ENCODE data around the gene SPIC.
"Not testable (repeated sequence)": the region's sequence is repeated elsewhere in the genome, so short reads cannot be mapped to it uniquely, and the experiment has no call there.

Gene SPIC

GRCh38 chr12:101474711-101475386, at the start of gene SPIC:
Gene SPIC, plus strand, starts transcription at chr12:101475336. Its CDS starts 1,569 bp downstream, at chr12:101476905.
- DNase-seq: no peak

- no peak for DNase-seq
Observed at GRCh38 chr12:101430456-101430855, 44.7 kb upstream of the SPIC start.

DNA sequence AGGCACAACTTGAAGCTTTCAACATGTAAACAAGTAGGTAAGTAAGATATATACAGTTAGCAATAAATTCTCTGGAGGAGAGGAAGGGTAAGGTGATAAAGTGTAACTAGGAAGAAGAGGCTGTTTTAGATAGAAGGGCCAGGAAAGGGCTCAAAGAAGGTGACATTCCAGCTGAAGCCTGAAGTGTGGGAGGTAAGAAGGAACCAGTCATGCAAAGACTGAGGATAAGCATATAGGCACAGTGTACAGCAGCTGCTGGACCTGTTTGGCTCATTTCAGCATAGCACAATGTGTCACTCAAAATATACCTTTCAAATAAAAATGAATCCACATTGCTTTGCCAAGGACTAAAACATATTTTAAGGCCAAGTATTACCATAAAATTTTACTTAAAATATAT, 39.0 kb upstream of the SPIC start:
- DNase-seq: no peak

GRCh38 chr12:101439236-101439635, 35.9 kb upstream of the SPIC start:
- DNase-seq: no peak

DNA sequence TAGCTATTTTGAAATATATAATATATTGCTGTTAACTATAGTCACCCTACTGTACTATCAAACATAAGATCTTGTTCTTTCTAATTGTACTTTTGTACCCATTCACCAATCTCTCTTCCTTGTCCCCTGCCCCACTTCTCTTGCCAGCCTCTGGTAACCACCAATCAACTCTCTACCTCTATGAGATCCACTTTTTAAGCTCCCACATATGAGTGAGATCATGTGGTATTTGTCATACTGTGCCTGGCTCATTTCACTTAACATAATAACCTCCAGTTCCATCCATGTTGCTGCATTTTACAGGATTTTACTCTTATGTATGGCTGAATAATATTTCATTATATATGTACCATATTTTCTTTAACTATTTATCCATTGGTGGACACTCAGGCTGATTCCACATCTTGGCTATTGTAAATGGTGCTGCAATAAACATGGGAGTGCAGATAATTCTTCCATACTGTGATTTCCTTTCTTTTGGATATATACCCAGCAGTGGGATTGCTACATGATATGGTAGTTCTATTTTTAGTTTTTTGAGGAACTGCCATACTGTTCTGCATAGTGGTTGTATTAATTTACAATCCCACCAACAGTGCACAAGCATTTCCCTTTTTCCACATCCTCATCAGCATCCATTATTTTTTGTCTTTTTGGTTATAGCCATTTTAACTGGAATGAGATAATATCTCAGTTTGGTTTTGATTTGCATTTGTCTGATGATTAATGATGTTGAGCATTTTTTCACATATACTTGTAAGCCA, 33.5 kb upstream of the SPIC start:
- no peak for DNase-seq

GRCh38 chr12:101455685-101456084, 19.5 kb upstream of the SPIC start:
- no peak for DNase-seq

DNA sequence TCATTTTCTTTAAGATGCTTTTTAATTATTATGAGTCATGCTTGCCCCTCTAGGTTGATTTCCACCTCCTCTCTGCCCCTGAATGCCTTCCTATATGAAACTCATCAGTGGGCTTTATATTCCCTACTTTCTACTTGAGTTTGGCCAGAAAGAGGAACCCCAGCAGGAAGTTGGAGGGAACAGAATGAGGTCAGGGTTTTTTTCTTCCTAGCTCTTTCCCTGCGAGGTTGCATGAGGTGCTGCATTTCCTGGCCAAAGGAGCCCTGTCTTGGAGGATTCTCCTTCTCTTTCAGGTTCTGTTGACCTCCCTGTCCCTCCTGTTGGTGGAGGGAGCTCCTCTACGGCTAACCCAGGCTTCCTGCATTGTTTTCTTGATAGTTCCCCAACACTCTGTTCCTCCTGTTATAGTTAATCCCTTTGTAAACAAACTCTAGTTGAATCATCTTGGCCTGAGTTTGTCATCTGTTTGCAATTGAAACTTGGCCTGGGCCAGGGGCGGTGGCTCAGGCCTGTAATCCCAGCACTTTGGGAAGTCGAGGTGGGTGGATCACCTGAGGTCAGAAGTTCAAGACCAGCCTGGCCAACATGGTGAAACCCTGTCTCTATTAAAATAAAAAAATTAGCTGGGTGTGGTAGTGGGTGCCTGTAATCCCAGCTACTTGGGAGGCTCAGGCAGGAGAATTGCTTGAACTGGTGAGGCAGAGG, 15.3 kb upstream of the SPIC start:
- no peak for DNase-seq

DNA sequence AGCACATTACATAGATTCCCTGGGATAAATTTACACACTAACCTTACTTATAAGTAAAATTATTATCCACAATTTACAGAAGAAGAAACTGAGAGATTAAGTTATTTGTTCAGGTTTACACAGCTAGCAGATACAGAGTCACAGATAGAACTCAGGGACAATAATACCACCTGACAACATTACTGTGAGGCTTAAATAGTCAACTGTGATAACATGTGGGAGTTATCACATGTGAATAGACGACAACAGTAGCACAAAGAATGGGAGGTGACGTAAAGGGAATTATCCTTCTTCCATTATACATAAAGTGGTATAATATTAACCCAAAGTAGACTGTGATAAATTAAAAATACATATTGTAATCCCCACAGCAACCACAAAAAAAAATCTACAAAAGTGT, 6.2 kb upstream of the SPIC start:
- no peak for DNase-seq

GRCh38 chr12:101470939-101471338, 4.2 kb upstream of the SPIC start:
- DNase-seq: no peak

DNA sequence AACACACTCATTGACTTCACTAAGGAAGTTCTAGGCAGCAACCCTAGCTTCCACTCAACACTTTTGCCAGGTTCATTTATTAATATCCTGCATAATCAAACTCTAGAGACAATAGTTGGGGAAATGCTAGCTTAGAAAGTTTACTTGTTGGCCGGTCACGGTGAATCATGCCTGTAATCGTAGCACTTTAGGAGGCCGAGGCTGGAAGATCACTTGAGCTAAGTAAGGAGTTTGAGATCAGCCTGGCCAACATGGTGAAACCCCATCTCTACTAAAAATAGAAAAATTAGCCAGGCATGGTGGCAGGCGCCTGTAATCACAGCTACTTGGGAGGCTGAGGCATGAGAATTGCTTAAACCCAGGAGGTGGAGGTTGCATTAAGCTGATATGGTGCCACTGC, 3.3 kb upstream of the SPIC start:
- not testable (repeated sequence) for DNase-seq

- no peak for DNase-seq
Observed at GRCh38 chr12:101474248-101474647, 888 bp upstream of the SPIC start.

DNA sequence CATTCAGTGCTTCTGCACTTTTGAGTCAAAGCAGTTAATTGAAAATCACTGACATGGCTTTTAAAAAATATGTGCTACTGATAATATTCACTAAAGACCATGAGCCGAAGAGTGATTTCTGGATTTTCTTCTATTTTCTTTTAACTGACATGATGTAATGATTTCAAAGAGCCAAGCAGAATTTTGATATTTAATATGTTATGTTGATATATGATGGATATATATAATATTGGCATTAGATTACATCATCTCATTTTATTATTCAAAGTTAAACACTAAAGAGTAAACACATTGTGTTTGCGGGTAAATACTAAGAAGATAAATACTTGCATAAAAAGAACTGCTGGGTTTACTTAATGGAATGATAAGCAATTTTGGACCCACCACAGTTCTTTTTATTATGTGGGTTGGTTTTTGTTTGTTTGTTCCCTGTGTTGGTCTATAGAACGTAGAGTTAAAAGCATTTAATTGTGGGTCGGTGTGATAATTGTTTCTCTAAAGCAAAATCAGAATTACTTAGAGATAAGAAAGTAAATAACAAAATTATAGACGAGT, 692 bp downstream of the SPIC start:
- no peak for DNase-seq

GRCh38 chr12:101480849-101481248, 5.7 kb downstream of the SPIC start:
- no peak for DNase-seq

DNA sequence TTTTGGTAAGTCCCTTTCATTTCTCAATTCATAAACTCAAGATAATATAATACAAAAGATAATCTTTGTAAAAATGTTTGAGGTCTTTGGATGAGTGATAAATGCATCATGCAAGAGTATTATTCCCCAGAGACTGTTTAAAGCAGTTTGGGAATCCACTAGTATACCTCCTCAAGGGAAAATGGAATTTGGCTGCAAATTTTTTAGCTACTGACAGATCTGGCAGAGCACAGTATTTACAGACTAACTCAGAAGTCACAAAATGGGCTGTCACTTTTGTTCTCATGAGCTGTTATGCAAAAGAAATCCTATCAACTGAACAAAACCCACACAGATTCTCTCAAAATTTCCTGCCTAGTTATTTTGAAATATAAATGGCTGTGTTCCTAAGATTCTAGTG, 9.9 kb downstream of the SPIC start:
- DNase-seq: no peak

DNA sequence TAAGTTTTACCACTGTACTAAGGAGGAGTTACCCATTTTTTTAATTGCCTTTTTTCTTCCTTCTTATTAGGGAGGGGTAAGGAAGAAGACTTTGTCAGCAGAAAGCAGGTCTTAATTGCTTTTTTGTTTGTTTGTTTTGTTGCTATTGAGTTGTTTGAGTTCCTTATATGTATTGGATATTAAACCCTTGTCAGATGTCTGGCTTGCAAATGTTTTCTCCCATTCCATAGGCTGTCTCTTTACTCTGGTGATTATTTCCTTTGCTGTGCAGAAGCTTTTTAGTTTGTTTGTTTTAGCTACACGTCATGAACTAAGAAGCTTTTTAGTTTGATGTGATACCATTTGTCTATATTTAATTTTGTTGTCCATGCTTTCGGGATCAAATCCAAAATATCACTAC, 13.3 kb downstream of the SPIC start:
- no peak for DNase-seq

- DNase-seq: no peak
Observed at GRCh38 chr12:101490286-101490920, 15.3 kb downstream of the SPIC start.

GRCh38 chr12:101491329-101491728, 16.2 kb downstream of the SPIC start:
- DNase-seq: no peak

DNA sequence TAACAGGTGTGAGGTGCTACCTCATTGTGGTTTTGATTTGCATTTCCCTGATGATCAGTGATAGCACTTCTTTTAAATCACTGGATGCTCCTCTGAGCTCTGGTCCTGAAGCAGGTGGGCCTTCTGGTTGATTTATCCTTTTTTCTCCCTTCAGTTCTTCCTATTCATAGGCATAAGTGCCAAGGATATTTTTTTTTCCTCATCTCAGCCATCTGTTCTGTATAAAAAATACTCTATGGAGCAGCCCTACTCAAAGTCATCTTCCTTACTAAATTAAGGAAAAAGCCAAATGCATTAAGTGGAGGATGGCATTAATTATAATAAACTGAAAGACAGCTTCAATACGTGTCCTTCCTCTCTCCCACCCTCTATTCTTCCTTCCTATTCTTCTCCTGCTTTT, 18.4 kb downstream of the SPIC start:
- DNase-seq: no peak

- no peak for DNase-seq
Observed at GRCh38 chr12:101498252-101498651, 23.1 kb downstream of the SPIC start.

DNA sequence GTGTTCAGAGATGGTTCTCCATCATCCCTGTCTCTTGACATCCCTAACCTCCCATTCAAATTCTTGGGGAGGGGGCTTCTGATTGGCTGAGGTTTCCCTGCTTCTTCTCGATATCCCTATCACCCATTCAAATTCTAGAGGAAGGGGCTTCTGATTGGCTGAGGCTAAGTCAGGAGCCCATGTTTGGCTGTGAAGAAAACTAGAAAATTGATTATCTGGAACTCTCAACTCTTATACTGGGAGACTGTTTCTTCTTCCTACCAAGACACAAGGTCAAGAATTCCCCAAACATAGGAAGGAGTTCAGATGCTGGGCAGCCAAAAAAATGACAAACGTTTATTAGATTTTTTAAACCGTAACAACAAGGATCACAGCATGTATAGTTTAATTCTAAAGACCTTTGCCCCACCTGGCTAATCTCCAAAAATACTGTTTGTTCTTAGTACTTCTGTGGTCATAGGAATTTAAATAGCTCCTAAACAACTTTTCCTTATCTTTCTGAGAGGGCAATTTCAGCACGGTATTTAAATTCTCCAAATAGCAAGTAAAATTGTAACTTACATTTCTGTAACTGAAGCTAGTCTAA, 26.4 kb downstream of the SPIC start:
- DNase-seq: no peak

GRCh38 chr12:101521136-101521535, 46.0 kb downstream of the SPIC start:
- DNase-seq: no peak

GRCh38 chr12:101527682-101528081, 52.5 kb downstream of the SPIC start:
- no peak for DNase-seq

Data from NCI-H1436 treated with DMSO at 0.1 percent for 48 hours (cell line).